ENCODE data around the gene ZMYM2.

The ZMYM2 gene

DNA sequence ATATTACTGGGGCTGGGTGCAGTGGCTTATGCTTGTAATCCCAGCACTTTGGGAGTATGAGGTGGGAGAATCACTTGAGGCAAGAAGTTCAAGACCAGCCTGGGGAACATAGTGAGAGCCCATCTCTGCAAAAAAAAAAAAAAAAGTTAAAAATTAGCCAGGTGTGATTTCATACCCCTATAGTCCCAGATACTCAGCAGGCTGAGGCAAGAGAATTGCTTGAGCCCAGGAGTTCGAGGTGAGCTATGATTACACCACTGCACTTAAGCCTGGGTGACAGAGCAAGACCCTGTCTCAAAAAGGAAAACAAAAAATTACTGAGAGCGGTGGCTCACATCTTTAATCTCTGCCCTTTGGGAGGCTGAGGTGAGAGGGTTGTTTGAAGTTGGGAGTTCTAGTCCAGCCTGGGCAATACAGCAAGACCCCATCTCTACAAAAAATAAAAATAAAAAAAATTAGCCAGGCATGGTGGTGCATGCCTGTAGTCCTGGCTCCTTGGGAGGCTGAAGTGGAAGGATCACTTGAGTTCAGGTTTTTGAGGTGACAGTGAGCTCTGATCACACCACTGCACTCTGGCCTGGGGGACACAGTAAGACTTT lies 87.5 kb downstream of the ZMYM2 start:
- DNase-seq (ENCODE audit: low read depth) = no peak

DNA sequence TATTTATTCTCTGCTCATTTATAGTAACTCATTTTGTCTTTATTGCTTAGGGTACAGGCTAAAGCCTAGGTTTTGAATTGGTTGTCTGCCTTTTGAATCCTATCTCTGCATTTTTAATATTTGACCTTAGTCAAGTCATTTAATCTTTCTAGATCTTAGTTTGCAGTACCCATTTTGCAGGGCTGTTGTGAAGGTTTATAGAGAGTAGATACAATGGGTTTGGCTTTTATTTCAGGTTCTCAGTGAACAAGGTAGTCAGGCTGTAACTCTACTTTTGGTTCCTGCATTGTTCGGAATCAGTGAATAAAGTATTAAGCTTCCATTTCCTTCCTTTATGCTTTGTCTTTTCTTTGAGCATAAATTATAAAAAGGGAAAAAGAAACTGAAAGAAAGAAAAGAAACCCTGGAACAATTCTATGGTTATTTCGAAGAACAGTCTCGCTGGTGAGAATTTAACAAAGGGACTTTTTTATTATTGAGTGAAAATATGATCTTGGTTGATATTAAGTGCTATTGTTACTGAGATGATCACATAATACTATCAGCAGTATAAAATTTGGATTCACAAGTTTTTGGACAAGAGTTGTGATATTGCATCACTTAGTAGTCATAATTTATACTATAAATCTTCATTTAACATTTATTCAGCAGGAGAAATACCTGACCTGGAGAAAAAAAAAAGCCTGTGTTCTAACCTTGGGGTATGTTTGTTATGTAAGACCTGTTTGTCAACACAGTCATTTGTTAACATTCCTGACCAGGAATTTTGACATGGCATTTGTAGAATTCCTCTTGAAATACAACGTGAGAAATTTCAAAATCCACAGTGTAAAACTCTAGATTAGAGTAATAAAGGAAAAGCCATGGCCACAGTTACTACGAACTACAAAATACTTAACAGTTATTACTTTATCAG lies 91.3 kb downstream of the ZMYM2 start:
- no peak for DNase-seq (ENCODE audit: low read depth)

- DNase-seq (ENCODE audit: low read depth) = no peak
Observed at GRCh38 chr13:20051366-20051765, 92.8 kb downstream of the ZMYM2 start.

GRCh38 chr13:20053016-20053415 lies 94.5 kb downstream of the ZMYM2 start:
- no peak for DNase-seq (ENCODE audit: low read depth)

GRCh38 chr13:20053891-20054290 lies 95.4 kb downstream of the ZMYM2 start:
- no peak for DNase-seq (ENCODE audit: low read depth)

GRCh38 chr13:20054586-20054985 lies 96.1 kb downstream of the ZMYM2 start:
- DNase-seq (ENCODE audit: low read depth) = no peak

DNA sequence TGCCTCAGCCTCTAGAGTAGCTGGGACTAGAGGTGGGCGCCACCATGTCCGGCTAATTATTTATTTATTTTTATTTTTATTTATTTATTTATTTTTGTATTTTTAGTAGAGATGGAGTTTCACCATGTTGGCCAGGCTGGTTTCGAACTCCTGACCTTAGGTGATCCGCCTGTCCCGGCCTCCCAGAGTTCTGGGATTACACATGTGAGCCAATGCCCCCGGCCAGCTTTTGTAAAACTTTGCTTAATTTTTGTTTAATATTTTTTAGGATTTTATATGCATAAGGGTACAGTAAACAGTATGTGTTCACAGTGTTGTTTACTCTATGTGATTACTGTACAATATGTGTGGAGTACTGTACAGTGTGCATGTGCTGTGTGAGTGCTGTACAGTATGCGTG lies 98.7 kb downstream of the ZMYM2 start:
- no peak for DNase-seq (ENCODE audit: low read depth)

DNA sequence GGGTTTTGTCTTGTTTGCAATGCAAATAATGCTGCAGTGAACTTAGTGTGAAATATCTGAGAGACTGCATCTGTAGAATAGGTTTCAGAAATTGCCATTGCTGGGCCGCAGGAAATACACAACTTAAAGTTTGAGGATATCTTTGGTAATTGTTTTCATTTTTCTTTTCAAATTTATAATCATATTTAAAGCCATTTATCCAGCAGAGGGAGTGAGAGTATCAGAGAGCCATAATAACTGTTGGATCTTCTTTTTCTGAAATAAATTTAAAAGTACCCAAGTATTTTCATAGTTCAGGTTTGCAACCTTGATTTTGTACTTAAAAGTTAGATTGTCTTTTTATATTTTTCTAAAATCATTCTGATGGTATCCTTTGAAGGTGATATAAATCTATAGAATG lies 99.4 kb downstream of the ZMYM2 start:
- no peak for DNase-seq (ENCODE audit: low read depth)

DNA sequence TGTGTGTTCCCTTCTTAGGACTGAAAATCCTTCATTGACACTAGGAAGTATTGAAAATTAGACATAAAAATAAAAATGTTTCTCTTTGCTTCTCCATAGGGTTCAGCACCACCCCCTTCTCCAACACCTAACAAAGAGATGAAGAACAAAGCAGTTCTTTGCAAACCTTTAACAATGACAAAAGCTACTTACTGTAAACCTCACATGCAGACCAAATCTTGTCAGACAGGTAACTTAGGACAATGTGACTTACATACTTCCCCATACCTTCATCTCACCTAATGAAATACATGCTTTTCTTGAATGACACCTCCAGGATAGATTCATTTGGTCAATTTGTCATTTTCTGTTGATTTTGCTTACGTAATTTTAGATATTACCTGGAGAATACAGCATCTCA lies 99.9 kb downstream of the ZMYM2 start:
- no peak for DNase-seq (ENCODE audit: low read depth)

GRCh38 chr13:20064128-20064527 lies 105.6 kb downstream of the ZMYM2 start:
- DNase-seq (ENCODE audit: low read depth) = no peak

GRCh38 chr13:20065516-20065915 lies 107.0 kb downstream of the ZMYM2 start:
- DNase-seq (ENCODE audit: low read depth) = no peak

- DNase-seq (ENCODE audit: low read depth) = no peak
Observed at GRCh38 chr13:20069956-20070355, 111.4 kb downstream of the ZMYM2 start.

GRCh38 chr13:20073775-20074174 lies 115.2 kb downstream of the ZMYM2 start:
- no peak for DNase-seq (ENCODE audit: low read depth)

- no peak for DNase-seq (ENCODE audit: low read depth)
Observed at GRCh38 chr13:20074966-20075365, 116.4 kb downstream of the ZMYM2 start.

DNA sequence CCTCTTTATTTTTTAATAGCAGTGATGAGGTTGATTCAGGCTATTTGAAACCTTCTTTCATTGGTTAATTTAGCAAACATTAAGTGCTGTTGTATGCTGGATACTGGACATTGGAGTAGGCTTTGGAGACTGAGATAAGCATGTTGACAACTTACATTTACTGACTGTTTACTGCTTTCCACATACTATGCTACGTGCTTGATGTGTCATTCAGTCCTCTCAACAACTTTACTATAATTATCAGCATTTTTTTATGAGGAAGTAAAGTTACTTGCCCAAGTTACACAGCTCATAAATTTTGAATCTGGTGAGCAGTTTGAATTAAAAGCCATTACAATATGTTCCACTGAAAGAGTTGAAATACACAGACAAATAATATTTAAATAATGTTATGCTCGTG lies 118.6 kb downstream of the ZMYM2 start:
- DNase-seq (ENCODE audit: low read depth) = no peak

GRCh38 chr13:20080377-20081164 lies 122.0 kb downstream of the ZMYM2 start:
- DNase-seq (ENCODE audit: low read depth) = no peak

DNA sequence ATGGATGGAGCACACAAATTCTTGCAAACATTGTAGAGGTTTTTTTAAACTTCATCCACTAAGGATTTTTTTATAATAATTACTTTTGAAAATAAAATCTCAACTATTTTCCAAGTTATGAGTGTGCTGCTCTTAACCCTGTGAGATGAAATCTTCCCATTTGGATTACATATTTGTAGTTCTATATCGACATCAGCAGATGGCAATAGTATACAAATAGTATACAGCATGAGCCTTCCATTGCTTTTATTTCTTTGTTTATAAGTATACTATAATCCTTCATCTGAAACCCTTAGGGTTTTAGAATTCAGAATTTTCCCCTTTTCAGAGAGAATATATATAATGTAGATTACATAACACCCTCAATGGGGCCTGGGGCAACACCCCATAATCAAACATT lies 131.8 kb downstream of the ZMYM2 start:
- no peak for DNase-seq (ENCODE audit: low read depth)

- DNase-seq (ENCODE audit: low read depth) = no peak
Observed at GRCh38 chr13:20093951-20094350, 135.4 kb downstream of the ZMYM2 start.

DNA sequence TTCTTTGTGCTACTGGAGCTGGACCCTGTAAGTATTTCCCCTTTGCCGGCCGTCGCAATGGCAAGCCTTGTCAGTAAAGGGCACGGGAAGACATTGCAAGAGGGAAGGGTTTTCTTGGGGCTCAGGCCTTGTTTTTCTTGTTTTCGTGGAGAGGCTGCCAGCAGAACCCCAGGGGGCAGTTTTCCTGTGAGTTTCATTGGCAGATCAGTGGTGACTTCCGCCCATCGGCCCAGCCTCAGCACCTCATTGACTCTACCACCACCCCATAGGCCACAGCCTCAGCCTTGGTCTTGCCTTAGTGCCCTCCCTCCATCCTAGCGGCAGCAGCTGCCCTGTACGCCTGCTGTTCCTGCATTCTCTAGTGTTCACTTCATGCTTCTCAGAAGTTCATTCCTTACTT lies 140.8 kb downstream of the ZMYM2 start:
- DNase-seq (ENCODE audit: low read depth) = no peak

- DNase-seq (ENCODE audit: low read depth) = no peak
Observed at GRCh38 chr13:20101467-20102316, 143.2 kb downstream of the ZMYM2 start.

- no peak for DNase-seq (ENCODE audit: low read depth)
Observed at GRCh38 chr13:20102525-20103180, 144.1 kb downstream of the ZMYM2 start.
